HG02981 (cell line): ENCODE results near the gene CREBRF.
"Not testable (repeated sequence)": the region's sequence is repeated elsewhere in the genome, so short reads cannot be mapped to it uniquely, and the experiment has no call there.

ENCODE experiments used
- ATAC-seq: cut with Tn5 transposase; IDR thresholded peaks from one replicate; pipeline ENCODE4 v1.9.1; 2021; ENCODE audit warnings: mild to moderate bottlenecking, moderate library complexity; ENCODE audit not compliant: unreplicated experiment

The CREBRF gene

GRCh38 chr5:173076471-173076870 is 20.3 kb downstream of the CREBRF start:
- not testable (repeated sequence) for ATAC-seq

DNA sequence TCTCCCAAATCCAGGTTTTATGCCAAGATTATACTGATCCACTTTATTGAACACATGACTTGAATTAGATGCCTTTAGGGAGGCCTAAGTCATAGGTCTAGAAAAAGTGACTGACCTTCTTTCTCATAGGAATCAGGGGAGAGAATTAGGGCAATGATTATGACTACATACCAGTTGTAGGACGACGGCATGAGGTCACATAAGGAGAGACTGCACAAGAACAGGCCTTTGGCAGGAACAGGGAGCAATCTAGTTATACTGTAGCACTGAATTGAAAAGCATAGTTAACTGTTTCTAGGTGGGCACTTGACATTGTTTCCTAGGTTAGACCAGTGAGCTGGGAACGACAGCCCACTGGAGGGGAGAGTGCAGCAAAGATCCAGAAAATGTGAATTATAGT is 22.7 kb downstream of the CREBRF start:
- no peak for ATAC-seq

- no peak for ATAC-seq
Observed at GRCh38 chr5:173089581-173089980, 33.4 kb downstream of the CREBRF start.

DNA sequence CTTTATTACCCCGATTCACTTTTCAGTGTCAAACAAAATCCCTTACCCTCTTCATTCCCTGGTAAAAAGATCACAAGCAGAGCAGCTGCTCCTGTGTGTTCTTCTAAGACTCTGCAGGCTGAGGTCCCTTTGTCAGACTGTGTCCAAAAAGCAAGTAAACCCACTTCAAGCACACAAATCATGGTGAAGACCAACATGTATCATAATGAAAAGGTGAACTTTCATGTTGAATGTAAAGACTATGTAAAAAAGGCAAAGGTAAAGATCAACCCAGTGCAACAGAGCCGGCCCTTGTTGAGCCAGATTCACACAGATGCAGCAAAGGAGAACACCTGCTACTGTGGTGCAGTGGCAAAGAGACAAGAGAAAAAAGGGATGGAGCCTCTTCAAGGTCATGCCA is 34.5 kb downstream of the CREBRF start:
- ATAC-seq: no peak

DNA sequence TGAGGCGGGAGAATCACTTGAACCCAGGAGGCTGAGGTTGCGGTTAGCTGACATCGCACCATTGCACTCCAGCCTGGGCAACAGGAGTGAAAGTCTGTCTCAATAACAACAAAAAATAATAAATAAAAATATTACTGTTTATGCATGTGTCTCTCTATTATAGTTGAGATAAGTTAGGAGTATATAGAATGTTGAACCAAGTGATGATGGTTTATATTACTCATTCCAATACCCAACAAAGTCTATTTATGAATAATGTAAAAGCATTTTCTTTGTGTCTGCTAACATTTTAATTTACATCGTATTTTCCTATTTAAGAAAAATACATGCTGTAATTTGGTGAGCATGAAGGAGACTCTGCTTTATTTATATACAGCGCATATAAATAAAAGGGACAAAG is 35.8 kb downstream of the CREBRF start:
- ATAC-seq: no peak

DNA sequence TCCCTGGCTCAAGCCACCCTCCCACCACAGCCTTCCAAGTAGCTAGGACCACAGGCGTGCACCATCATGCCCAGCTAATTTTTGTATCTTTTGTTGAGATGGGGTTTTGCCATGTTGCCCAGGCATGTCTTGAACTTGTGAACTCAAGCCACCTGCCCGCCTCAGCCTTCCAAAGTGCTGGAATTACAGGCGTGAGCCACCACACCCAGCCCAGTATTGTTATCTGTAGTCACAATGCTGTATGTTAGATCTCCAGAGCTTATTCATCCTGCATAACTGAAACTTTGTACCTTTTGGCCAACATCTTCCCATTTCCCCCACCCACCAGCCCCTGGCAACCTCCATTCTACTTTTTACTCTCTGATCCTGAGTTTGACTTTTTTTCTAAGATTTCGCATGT is 37.5 kb downstream of the CREBRF start:
- ATAC-seq: no peak

- ATAC-seq: no peak
Observed at GRCh38 chr5:173094012-173094661, 38.0 kb downstream of the CREBRF start.

DNA sequence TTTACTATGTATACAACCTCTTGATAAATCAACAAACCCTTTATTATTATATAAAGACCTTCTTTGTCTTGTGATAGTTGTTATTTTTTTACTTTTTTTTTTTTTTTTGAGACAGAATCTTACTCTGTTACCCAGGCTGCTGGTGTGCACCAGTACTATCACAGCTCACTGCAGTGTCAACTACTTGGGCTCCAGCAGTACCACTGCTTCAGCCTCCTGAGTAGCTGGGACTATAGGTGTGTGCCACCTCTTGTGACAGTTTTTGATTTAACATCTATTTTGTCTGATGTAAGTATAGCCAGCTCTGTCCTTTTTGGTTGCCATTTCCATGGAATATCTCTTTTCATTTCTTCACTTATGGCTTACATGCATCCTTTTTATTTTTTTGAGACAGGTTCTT is 42.6 kb downstream of the CREBRF start:
- no peak for ATAC-seq

GRCh38 chr5:173099461-173099860 is 43.3 kb downstream of the CREBRF start:
- no peak for ATAC-seq

DNA sequence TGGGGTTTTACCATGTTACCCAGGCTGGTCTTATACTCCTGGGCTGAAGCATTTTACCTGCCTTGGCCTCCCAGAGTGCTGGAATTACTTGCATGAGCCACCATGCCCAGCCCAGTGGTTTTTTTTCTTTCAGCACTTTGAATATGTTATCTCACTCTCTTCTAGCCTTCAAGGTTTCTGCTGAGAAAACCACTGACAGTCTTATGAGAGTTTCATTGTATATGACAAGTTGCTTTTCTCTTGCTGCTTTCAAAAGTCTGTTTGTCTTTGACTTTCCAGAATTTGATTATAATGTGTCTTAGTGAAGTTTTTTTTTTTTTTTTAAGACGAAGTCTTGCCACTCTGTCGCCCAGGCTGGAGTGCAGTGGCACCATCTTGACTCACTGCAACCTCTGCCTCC is 45.1 kb downstream of the CREBRF start:
- ATAC-seq: no peak

GRCh38 chr5:173103411-173103810 is 47.3 kb downstream of the CREBRF start:
- no peak for ATAC-seq

GRCh38 chr5:173108914-173109313 is 52.8 kb downstream of the CREBRF start:
- no peak for ATAC-seq

GRCh38 chr5:173114536-173114935 is 58.4 kb downstream of the CREBRF start:
- no peak for ATAC-seq

DNA sequence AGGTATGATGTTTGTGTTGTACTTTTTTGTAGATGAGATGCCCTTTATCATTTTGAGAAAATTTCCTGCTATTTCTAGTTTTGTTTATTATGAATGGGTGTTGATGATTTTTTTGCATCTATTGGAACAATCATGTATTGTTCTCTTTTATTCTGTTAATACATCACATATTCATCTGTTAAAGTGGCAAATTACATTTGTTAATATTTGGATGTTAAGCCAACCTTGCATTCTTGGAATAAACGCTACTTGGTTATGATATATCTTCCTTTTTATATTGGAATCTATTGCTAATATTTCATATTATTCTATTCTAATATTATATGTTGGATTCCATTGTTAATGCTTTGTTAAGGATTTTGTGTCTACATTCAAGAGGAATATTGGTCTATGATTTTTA is 63.6 kb downstream of the CREBRF start:
- no peak for ATAC-seq

DNA sequence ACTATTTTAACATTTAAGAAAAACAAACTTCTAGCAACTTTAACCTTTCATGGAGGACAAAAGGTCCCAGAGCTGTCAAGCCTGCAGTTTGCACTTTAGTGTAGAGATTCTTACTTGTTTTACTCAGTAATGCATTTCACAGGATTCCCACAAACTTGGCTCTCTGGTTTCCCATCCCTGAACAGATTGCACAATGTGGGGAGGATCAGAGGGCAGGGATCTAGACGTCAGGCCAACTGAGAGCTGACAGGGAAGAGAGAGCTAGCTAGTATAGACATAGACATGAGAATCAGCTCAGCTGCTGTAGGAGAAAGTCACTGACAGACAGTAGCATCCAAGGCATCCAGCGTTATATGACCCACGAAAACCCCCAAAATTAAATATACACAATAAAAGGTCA is 67.3 kb downstream of the CREBRF start:
- ATAC-seq: no peak

DNA sequence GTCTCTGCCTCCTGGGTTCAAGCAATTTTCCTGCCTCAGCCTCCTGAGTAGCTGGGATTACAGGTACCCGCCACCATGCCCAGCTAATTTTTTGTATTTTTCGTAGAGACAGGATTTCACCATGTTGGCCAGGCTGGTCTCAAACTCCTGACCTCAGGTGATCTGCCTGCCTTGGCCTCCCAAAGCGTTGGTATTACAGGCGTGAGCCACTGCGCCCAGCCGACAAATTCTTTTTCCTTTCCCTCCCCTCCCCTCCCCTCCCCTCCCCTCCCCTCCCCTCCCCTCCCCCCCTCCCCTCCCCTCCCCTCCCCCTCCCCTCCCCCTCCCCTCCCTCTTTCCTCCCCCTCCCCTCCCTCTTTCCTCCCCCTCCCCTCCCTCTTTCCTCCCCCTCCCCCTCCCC is 76.0 kb downstream of the CREBRF start:
- not testable (repeated sequence) for ATAC-seq

DNA sequence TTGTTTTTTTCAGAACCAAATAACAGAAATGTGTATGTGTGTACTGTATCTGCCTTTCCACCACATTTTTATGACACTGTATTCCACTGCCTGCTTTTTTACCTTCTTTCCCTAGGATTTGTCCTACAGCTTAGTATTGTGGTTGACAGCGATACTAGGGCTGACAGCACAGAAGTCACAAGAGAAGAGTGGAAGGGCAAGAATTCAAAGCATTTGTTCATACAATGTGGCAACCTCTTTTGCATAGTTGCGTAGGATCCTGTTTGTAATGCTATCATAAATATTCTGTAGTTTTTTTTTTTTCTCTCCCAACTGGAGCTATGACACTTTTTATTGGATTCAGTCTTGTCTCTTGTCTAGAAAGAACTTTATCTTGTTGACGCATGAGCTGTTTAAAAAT is 82.6 kb downstream of the CREBRF start:
- ATAC-seq: no peak

- ATAC-seq: no peak
Observed at GRCh38 chr5:173139631-173140030, 83.5 kb downstream of the CREBRF start.

- ATAC-seq: no peak
Observed at GRCh38 chr5:173140769-173141168, 84.6 kb downstream of the CREBRF start.

- no peak for ATAC-seq
Observed at GRCh38 chr5:173143567-173143966, 87.4 kb downstream of the CREBRF start.

DNA sequence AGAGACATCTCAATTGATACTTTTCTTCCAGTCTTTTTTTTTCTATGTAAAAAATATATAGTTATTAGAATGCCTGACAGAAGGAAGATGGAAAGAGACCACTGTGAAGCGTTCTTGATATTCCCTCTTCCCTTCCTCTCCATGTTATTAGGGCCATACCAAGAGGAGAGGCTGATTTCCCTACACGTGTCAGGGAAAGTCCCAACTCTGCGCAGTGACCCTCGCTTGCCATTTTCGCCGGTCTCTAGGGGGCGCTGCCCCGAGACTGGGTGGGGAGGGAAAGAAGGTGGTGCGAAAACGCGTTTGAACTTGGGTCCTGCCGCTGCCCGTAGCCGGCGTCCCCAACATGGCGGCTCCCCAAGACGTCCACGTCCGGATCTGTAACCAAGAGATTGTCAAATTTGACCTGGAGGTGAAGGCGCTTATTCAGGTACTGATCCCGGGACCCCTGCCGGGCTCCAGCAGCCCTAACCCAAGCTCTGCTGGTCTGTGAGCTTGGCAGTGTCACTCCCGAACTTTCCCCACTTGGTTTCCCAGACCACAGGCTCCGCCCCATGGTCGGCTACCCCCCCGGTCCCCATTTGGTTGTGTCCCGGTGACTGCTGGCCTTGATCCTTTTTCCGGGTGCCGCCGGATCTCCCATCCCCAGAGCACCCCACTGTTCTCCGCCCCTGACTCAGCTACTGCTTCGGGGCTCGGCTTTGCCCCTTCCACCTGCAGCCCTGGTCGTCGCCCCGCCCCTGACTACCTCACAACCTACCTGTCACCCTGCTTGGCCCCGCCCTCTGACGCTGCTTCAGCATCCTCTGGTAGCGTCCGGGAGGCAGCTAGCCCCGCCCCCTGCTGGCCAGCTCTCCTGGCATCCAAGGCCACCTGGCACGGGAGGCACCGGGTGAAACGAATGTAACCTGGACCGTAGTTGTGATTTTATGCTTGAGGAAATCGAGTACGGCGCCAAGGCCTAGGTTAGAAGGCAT is 88.3 kb downstream of the CREBRF start, which contains the start of gene BNIP1:
TSS of gene BNIP1 (plus strand) at position 332 of the 977 bp plus-strand sequence. CDS start at position 347, 15 bp downstream.
- ATAC-seq: peak; percentile 96

GRCh38 chr5:173148354-173148753 is 92.2 kb downstream of the CREBRF start:
- no peak for ATAC-seq
